Activated naive CD8-positive, alpha-beta T cell treated with anti-CD3 and anti-CD28 coated beads, Interleukin-2, amount 10 ng/mL, durations not matched to agents 7 days and 5 days (primary cell): ENCODE measurements around the gene AQP12B. TPM values are rescaled to one million over a fixed set of nuclear protein-coding genes. Genes with fewer than 3 reads are reported as not detected.

Experiments
- ATAC-seq: fragments of 150-1000 bp; cut with Tn5 transposase; one replicate; pipeline ENCODE4 v1.10.0; 2021; ENCODE audit warnings: low read depth, moderate library complexity
- POLR2A ChIA-PET: fragments of 350-600 bp; sonication (Branson Sonifier 250); formaldehyde crosslinking; loops from one replicate; lab custom pipeline; 2021; ENCODE audit warnings: antibody characterized with exemption; lab: Charles Lee
- DNase-seq: peaks from one replicate; pipeline ENCODE4 v3.0.0; 2021
- H3K27ac Mint-ChIP-seq: one replicate; pipeline ENCODE4 v1.8.0; 2022; ENCODE audit warnings: mild to moderate bottlenecking, mixed read lengths
- H3K27me3 Mint-ChIP-seq: one replicate; pipeline ENCODE4 v1.8.0; 2022; ENCODE audit warnings: mild to moderate bottlenecking, moderate library complexity, mixed read lengths
- H3K36me3 Mint-ChIP-seq: one replicate; pipeline ENCODE4 v1.8.0; 2021; ENCODE audit warnings: mild to moderate bottlenecking, mixed read lengths
- H3K4me1 Mint-ChIP-seq: one replicate; pipeline ENCODE4 v1.8.0; 2021; ENCODE audit warnings: mixed read lengths
- H3K4me3 Mint-ChIP-seq: one replicate; pipeline ENCODE4 v1.8.0; 2022; ENCODE audit warnings: mild to moderate bottlenecking, moderate library complexity, mixed read lengths
- H3K9me3 Mint-ChIP-seq: one replicate; pipeline ENCODE4 v1.8.0; 2021; ENCODE audit warnings: mixed read lengths
- total RNA-seq, 2 experiments: library from RNA; stranded (reverse); gene quantifications; one replicate each; pipeline ENCODE4 v1.2.3, GENCODE V29; 2021

AQP12B gene
- total RNA-seq, 2 experiments from 2014 or later, result not detected

- DNase-seq (no peak), ATAC-seq (no peak)
- Mint-ChIP-seq H3K4me3 (no peak overlapping the region), H3K36me3 (no peaks in the 10 kb centered on the region), H3K9me3 (no peaks in the 10 kb centered on the region), H3K4me1 (no peaks in the 10 kb centered on the region), H3K27me3 (no peaks in the 10 kb centered on the region), H3K27ac (no peak overlapping the region)
- POLR2A ChIA-PET, result no interaction called here
These were observed 40.4 kb upstream of the AQP12B start for GRCh38 chr2:240722796-240723735.

GRCh38 chr2:240722376-240722775 is 39.7 kb upstream of the AQP12B start:
- H3K27me3 Mint-ChIP-seq, result no peaks in the 10 kb centered on the region
- no peak overlapping the region for H3K4me3 Mint-ChIP-seq
- no peaks in the 10 kb centered on the region for H3K4me1 Mint-ChIP-seq
- DNase-seq (no peak), ATAC-seq (no peak)
- POLR2A ChIA-PET, result no interaction called here
- H3K27ac Mint-ChIP-seq, result no peak overlapping the region
- H3K9me3 Mint-ChIP-seq, result no peaks in the 10 kb centered on the region
- no peaks in the 10 kb centered on the region for H3K36me3 Mint-ChIP-seq

- Mint-ChIP-seq H3K36me3 (no peaks in the 10 kb centered on the region), H3K4me1 (no peaks in the 10 kb centered on the region), H3K27ac (no peak overlapping the region), H3K9me3 (no peaks in the 10 kb centered on the region), H3K27me3 (no peaks in the 10 kb centered on the region), H3K4me3 (no peak overlapping the region)
- POLR2A ChIA-PET, result interaction anchor here (0.6 kb wide), 1 partner anchor 16 kb away, joined by 4 read pairs; no protein-coding TSS in a partner anchor
- no peak for ATAC-seq
- no peak for DNase-seq
These were observed 39.0 kb upstream of the AQP12B start for GRCh38 chr2:240721596-240722180.

GRCh38 chr2:240720686-240721595 is 38.3 kb upstream of the AQP12B start:
- H3K27ac Mint-ChIP-seq, result no peak overlapping the region
- H3K4me3 Mint-ChIP-seq, result no peak overlapping the region
- H3K4me1 Mint-ChIP-seq, result no peaks in the 10 kb centered on the region
- ATAC-seq, result no peak
- H3K27me3 Mint-ChIP-seq, result no peaks in the 10 kb centered on the region
- H3K9me3 Mint-ChIP-seq, result no peaks in the 10 kb centered on the region
- no peaks in the 10 kb centered on the region for H3K36me3 Mint-ChIP-seq
- no peak for DNase-seq
- POLR2A ChIA-PET, result interaction anchor here (0.6 kb wide), 1 partner anchor 15 kb away, joined by 4 read pairs; no protein-coding TSS in a partner anchor

- Mint-ChIP-seq H3K27me3 (no peaks in the 10 kb centered on the region), H3K4me3 (no peak overlapping the region), H3K4me1 (no peaks in the 10 kb centered on the region), H3K9me3 (no peaks in the 10 kb centered on the region), H3K36me3 (no peaks in the 10 kb centered on the region), H3K27ac (no peak overlapping the region)
- ATAC-seq, result no peak
- DNase-seq, result no peak
- POLR2A ChIA-PET, result no interaction called here
These were observed 37.2 kb upstream of the AQP12B start for GRCh38 chr2:240719676-240720545.

- POLR2A ChIA-PET, result no interaction called here
- H3K9me3 Mint-ChIP-seq, result no peaks in the 10 kb centered on the region
- H3K27ac Mint-ChIP-seq, result no peak overlapping the region
- DNase-seq (no peak), ATAC-seq (no peak)
- H3K4me1 Mint-ChIP-seq, result no peaks in the 10 kb centered on the region
- H3K36me3 Mint-ChIP-seq, result no peaks in the 10 kb centered on the region
- H3K4me3 Mint-ChIP-seq, result no peak overlapping the region
- H3K27me3 Mint-ChIP-seq, result no peaks in the 10 kb centered on the region
These were observed 36.3 kb upstream of the AQP12B start for GRCh38 chr2:240718896-240719490.

GRCh38 chr2:240717681-240718581 is 35.2 kb upstream of the AQP12B start:
- Mint-ChIP-seq H3K36me3 (no peaks in the 10 kb centered on the region), H3K27ac (no peak overlapping the region), H3K4me1 (no peaks in the 10 kb centered on the region), H3K4me3 (no peak overlapping the region), H3K9me3 (no peaks in the 10 kb centered on the region), H3K27me3 (no peaks in the 10 kb centered on the region)
- ATAC-seq (no peak), DNase-seq (no peak)
- POLR2A ChIA-PET, result no interaction called here

GRCh38 chr2:240717181-240717641 is 34.5 kb upstream of the AQP12B start:
- H3K4me3 Mint-ChIP-seq, result no peak overlapping the region

GRCh38 chr2:240716130-240716798 is 33.6 kb upstream of the AQP12B start:
- H3K4me1 Mint-ChIP-seq, result no peaks in the 10 kb centered on the region
- POLR2A ChIA-PET, result no interaction called here
- no peak for DNase-seq
- H3K36me3 Mint-ChIP-seq, result no peaks in the 10 kb centered on the region
- no peaks in the 10 kb centered on the region for H3K27me3 Mint-ChIP-seq
- H3K4me3 Mint-ChIP-seq, result no peak overlapping the region
- ATAC-seq, result no peak
- no peak overlapping the region for H3K27ac Mint-ChIP-seq
- no peaks in the 10 kb centered on the region for H3K9me3 Mint-ChIP-seq

More at GRCh38 chr2:240717181-240717641, 34.5 kb upstream of the AQP12B start:
- Mint-ChIP-seq H3K27me3 (no peaks in the 10 kb centered on the region), H3K36me3 (no peaks in the 10 kb centered on the region), H3K9me3 (no peaks in the 10 kb centered on the region), H3K27ac (no peak overlapping the region), H3K4me1 (no peaks in the 10 kb centered on the region)
- POLR2A ChIA-PET, result no interaction called here
- DNase-seq (no peak), ATAC-seq (no peak)

GRCh38 chr2:240714747-240715725 is 32.4 kb upstream of the AQP12B start:
- H3K27me3 Mint-ChIP-seq, result no peaks in the 10 kb centered on the region
- H3K4me1 Mint-ChIP-seq, result no peaks in the 10 kb centered on the region
- H3K36me3 Mint-ChIP-seq, result no peaks in the 10 kb centered on the region
- POLR2A ChIA-PET, result no interaction called here
- no peak for DNase-seq
- no peaks in the 10 kb centered on the region for H3K9me3 Mint-ChIP-seq
- H3K4me3 Mint-ChIP-seq, result no peak overlapping the region
- H3K27ac Mint-ChIP-seq, result no peak overlapping the region
- ATAC-seq, result no peak
